HepG2 (cell line): ENCODE results near the gene AMIGO3. TPM values are rescaled to one million over a fixed set of nuclear protein-coding genes. Genes with fewer than 3 reads are reported as not detected.

Source experiments
- CEBPG ChIP-seq: IDR thresholded peaks from 2 replicates; pipeline ENCODE4 v1.6.1; 2016
- EED ChIP-seq: sonication (generic); formaldehyde crosslinking; IDR thresholded peaks from 2 replicates; pipeline ENCODE4 v1.5.0; 2020; ENCODE audit warnings: mild to moderate bottlenecking, missing genetic modification reagents
- ESRRA ChIP-seq: sonication (generic); formaldehyde crosslinking; IDR thresholded peaks from 2 replicates; pipeline ENCODE4 v1.5.1; 2020; ENCODE audit warnings: mild to moderate bottlenecking, low read depth, missing genetic modification reagents
- FOXK1 ChIP-seq: sonication (generic); formaldehyde crosslinking; IDR thresholded peaks from 2 replicates; pipeline ENCODE4 v1.4.0; 2020; ENCODE audit warnings: low read depth, missing genetic modification reagents, borderline replicate concordance
- RBAK ChIP-seq: sonication (generic); formaldehyde crosslinking; IDR thresholded peaks from 2 replicates; pipeline ENCODE4 v1.5.1; 2020; ENCODE audit warnings: mild to moderate bottlenecking, missing genetic modification reagents
- SNAI1 ChIP-seq: sonication (generic); formaldehyde crosslinking; IDR thresholded peaks from 2 replicates; pipeline ENCODE4 v1.5.0; 2020; ENCODE audit warnings: mild to moderate bottlenecking, missing genetic modification reagents, borderline replicate concordance
- SOX13 ChIP-seq, 3 experiments: fragments of 450-650 bp in 1 of 3; sonication (generic) in 1 of 3; formaldehyde crosslinking in 1 of 3; IDR thresholded peaks in 2 of 3; conservative IDR thresholded peaks in 1 of 3; 2 replicates each; pipeline versions ENCODE4 v1.5.0 to v1.6.1; 2016 to 2020; ENCODE audit warnings: antibody characterized with exemption in 1 of 3, mild to moderate bottlenecking in 1 of 3, missing compliant biosample characterization in 1 of 3, missing genetic modification reagents in 1 of 3, moderate library complexity in 1 of 3
- ZMYM3 ChIP-seq: sonication (generic); formaldehyde crosslinking; IDR thresholded peaks from 2 replicates; pipeline ENCODE4 v1.5.1; 2020; ENCODE audit warnings: mild to moderate bottlenecking, missing genetic modification reagents
- polyA plus RNA-seq, 8 experiments: library from polyadenylated mRNA; depleted of rRNA in 3 of 8; stranded (reverse) in 7 of 8; unstranded in 1 of 8; fragments of >200 nt; fragmentation: Illumina TruSeq in 4 of 8; extraction: Trizol in 4 of 8; gene quantifications; 2 replicates each; pipeline versions ENCODE4 v1.2.1 to v1.2.3, GENCODE V29; 2011 to 2016; ENCODE audit warnings: low read depth in 4 of 8, missing spikeins in 1 of 8, mixed read lengths in 1 of 8; ENCODE audit not compliant: insufficient read depth in 1 of 8
- total RNA-seq, 5 experiments: library from RNA; depleted of rRNA; stranded (reverse); fragments of >200 nt; fragmentation: Illumina TruSeq; extraction: Trizol; gene quantifications; 2 replicates each; pipeline ENCODE4 v1.2.3, GENCODE V29; 2016; ENCODE audit warnings: low read depth in 1 of 5
- TF ChIP-seq, protein P1 (sequence below): IDR thresholded peaks from 2 replicates; pipeline ENCODE4 v1.6.1; 2016; ENCODE audit warnings: missing biosample characterization, missing genetic modification reagents, low read depth
- TF ChIP-seq, protein P2 (sequence below): sonication (generic); formaldehyde crosslinking; IDR thresholded peaks from 2 replicates; pipeline ENCODE4 v1.4.0; 2020; ENCODE audit warnings: missing genetic modification reagents
- TF ChIP-seq, protein P3 (sequence below): sonication (generic); formaldehyde crosslinking; IDR thresholded peaks from 2 replicates; pipeline ENCODE4 v1.4.0; 2020; ENCODE audit warnings: mild to moderate bottlenecking, low read depth, missing genetic modification reagents
- TF ChIP-seq, protein P4 (sequence below): sonication (generic); formaldehyde crosslinking; IDR thresholded peaks from 2 replicates; pipeline ENCODE4 v1.9.0; 2022; ENCODE audit warnings: missing genetic modification reagents, mild to moderate bottlenecking, borderline replicate concordance
- TF ChIP-seq, protein P5 (sequence below): sonication (generic); formaldehyde crosslinking; IDR thresholded peaks from 2 replicates; pipeline ENCODE4 v1.8.0; 2022; ENCODE audit warnings: missing genetic modification reagents, mild to moderate bottlenecking, moderate library complexity, borderline replicate concordance
- TF ChIP-seq, protein P6 (sequence below): sonication (generic); formaldehyde crosslinking; IDR thresholded peaks from 2 replicates; pipeline ENCODE4 v1.8.0; 2022; ENCODE audit warnings: mild to moderate bottlenecking, missing genetic modification reagents; ENCODE audit not compliant: insufficient replicate concordance

AMIGO3 gene
- total and polyA plus RNA-seq, 2 of the 13 experiments (the other 11 are each of a cell fraction or from before 2014, with no cell fraction given): 0.35 TPM; not detected in 1

DNA sequence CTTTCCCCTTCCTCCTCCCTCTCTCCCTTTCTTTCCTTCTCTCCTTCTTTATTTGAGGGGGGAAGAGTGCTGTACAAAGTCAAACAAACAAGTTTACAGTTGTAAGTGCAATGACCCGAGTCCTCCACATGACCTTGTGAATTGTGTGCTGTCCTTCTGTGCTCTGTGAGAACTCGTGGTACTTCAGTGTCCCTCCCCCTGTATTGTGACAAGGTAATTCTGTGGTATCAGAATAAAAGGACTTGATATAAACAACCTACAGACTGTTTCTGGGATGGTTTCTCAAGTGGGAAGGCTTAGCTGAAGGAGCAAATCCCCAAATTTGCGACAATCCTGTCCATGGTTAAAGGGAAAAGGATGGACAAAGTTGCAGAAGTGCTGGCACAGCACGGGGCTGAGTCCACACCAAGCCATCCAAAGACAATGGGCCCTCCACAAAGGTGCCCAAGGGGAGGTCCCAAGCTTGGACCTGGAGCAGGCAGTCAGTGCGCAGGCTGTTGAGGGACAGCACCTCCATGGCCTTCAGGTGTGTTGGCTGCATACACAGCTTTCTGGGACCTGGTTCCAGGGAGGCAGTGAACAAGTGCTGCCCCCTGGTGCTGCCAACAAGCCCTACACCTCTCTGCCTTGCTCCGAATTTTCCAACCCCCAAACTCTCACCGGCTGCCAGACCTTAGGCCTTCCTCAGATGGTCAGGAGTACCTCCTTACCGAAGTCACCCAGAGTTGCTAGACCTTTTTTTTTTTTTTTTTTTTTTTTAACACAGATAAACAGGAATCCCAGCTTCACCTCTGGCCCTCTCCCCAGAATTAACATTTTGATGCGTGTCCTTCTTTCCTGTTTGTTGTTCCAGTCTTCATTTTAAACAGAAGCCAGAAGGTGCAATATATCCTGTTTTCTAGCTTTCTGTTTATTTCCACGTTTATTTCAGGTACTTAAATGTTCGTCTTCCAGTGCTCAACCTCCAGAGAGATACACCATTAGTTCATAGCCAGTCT is 47.9 kb downstream of the AMIGO3 start (continued):
- TF ChIP-seq, protein P1, sequence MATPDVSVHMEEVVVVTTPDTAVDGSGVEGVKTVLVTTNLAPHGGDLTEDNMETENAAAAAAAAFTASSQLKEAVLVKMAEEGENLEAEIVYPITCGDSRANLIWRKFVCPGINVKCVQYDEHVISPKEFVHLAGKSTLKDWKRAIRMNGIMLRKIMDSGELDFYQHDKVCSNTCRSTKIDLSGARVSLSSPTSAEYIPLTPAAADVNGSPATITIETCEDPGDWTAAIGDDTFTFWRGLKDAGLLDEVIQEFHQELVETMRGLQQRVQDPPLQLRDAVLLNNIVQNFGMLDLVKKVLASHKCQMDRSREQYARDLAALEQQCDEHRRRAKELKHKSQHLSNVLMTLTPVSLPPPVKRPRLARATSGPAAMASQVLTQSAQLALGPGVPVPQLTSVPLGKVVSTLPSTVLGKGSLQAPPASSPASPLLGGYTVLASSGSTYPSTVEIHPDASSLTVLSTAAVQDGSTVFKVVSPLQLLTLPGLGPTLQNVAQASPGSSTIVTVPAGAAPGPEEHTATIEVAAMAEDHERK: 0 out of 2 replicates have a peak, but pooled peaks have one; percentile 30
- TF ChIP-seq ESRRA (peak; percentile 99), CEBPG (CRISPR knock-in tag) (0 out of 2 replicates have a peak, but pooled peaks have one; percentile 8), SOX13 (IDR thresholded peaks at IDR 0.05) (no peak), SOX13 (CRISPR knock-in tag; conservative IDR thresholded peaks at IDR 0.05 in 1 of 2, IDR thresholded peaks at IDR 0.05 in 1 of 2) (peak in 1 of 2 experiments; percentile 80; a peak in 2 of 4 replicates), EED (CRISPR knock-in tag) (no peak), SNAI1 (0 out of 2 replicates have a peak, but pooled peaks have one; percentile 37), ZMYM3 (CRISPR knock-in tag) (0 out of 2 replicates have a peak, but pooled peaks have one; percentile 41), FOXK1 (CRISPR knock-in tag) (0 out of 2 replicates have a peak, but pooled peaks have one; percentile 23), RBAK (0 out of 2 replicates have a peak, but pooled peaks have one; percentile 56)
- TF ChIP-seq, protein P2, sequence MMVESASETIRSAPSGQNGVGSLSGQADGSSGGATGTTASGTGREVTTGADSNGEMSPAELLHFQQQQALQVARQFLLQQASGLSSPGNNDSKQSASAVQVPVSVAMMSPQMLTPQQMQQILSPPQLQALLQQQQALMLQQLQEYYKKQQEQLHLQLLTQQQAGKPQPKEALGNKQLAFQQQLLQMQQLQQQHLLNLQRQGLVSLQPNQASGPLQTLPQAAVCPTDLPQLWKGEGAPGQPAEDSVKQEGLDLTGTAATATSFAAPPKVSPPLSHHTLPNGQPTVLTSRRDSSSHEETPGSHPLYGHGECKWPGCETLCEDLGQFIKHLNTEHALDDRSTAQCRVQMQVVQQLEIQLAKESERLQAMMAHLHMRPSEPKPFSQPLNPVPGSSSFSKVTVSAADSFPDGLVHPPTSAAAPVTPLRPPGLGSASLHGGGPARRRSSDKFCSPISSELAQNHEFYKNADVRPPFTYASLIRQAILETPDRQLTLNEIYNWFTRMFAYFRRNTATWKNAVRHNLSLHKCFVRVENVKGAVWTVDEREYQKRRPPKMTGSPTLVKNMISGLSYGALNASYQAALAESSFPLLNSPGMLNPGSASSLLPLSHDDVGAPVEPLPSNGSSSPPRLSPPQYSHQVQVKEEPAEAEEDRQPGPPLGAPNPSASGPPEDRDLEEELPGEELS (CRISPR knock-in tag): peak; percentile 91
- TF ChIP-seq, protein P3, sequence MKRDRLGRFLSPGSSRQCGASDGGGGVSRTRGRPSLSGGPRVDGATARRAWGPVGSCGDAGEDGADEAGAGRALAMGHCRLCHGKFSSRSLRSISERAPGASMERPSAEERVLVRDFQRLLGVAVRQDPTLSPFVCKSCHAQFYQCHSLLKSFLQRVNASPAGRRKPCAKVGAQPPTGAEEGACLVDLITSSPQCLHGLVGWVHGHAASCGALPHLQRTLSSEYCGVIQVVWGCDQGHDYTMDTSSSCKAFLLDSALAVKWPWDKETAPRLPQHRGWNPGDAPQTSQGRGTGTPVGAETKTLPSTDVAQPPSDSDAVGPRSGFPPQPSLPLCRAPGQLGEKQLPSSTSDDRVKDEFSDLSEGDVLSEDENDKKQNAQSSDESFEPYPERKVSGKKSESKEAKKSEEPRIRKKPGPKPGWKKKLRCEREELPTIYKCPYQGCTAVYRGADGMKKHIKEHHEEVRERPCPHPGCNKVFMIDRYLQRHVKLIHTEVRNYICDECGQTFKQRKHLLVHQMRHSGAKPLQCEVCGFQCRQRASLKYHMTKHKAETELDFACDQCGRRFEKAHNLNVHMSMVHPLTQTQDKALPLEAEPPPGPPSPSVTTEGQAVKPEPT (CRISPR knock-in tag): no peak
- TF ChIP-seq, protein P4, sequence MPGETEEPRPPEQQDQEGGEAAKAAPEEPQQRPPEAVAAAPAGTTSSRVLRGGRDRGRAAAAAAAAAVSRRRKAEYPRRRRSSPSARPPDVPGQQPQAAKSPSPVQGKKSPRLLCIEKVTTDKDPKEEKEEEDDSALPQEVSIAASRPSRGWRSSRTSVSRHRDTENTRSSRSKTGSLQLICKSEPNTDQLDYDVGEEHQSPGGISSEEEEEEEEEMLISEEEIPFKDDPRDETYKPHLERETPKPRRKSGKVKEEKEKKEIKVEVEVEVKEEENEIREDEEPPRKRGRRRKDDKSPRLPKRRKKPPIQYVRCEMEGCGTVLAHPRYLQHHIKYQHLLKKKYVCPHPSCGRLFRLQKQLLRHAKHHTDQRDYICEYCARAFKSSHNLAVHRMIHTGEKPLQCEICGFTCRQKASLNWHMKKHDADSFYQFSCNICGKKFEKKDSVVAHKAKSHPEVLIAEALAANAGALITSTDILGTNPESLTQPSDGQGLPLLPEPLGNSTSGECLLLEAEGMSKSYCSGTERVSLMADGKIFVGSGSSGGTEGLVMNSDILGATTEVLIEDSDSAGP (CRISPR knock-in tag): peak; percentile 3; the same call in 1 of the 2 replicates
- TF ChIP-seq, protein P5, sequence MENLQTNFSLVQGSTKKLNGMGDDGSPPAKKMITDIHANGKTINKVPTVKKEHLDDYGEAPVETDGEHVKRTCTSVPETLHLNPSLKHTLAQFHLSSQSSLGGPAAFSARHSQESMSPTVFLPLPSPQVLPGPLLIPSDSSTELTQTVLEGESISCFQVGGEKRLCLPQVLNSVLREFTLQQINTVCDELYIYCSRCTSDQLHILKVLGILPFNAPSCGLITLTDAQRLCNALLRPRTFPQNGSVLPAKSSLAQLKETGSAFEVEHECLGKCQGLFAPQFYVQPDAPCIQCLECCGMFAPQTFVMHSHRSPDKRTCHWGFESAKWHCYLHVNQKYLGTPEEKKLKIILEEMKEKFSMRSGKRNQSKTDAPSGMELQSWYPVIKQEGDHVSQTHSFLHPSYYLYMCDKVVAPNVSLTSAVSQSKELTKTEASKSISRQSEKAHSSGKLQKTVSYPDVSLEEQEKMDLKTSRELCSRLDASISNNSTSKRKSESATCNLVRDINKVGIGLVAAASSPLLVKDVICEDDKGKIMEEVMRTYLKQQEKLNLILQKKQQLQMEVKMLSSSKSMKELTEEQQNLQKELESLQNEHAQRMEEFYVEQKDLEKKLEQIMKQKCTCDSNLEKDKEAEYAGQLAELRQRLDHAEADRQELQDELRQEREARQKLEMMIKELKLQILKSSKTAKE: peak; percentile 75
- TF ChIP-seq, protein P6, sequence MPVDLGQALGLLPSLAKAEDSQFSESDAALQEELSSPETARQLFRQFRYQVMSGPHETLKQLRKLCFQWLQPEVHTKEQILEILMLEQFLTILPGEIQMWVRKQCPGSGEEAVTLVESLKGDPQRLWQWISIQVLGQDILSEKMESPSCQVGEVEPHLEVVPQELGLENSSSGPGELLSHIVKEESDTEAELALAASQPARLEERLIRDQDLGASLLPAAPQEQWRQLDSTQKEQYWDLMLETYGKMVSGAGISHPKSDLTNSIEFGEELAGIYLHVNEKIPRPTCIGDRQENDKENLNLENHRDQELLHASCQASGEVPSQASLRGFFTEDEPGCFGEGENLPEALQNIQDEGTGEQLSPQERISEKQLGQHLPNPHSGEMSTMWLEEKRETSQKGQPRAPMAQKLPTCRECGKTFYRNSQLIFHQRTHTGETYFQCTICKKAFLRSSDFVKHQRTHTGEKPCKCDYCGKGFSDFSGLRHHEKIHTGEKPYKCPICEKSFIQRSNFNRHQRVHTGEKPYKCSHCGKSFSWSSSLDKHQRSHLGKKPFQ (CRISPR knock-in tag): no peak
